Measurements from ENCODE around the gene SPINT3. TPM values are rescaled to one million over a fixed set of nuclear protein-coding genes. Genes with fewer than 3 reads are reported as not detected.

The SPINT3 gene

GRCh38 chr20:45470262-45470931, 45.0 kb downstream of the SPINT3 start:
- Histone ChIP-seq H3K4me1 (ENCODE audit: control insufficient read depth, insufficient read depth, low read length) (no peaks in the 10 kb centered on the region), H3K4me2 (ENCODE audit: low read length) (peak overlapping the region; percentile 74), H3K9me3 (replicated peaks; ENCODE audit: low read length) (no peaks in the 10 kb centered on the region), H3K4me3 (ENCODE audit: low read length) (peak overlapping the region; percentile 42), H3K27me3 (ENCODE audit: control insufficient read depth, insufficient read depth, low read length) (peaks cover 66% of the 10 kb centered on the region), H3K36me3 (ENCODE audit: insufficient read depth, low read length) (no peaks in the 10 kb centered on the region), H3K9ac (ENCODE audit: low read depth, low read length) (no peak overlapping the region)

DNA sequence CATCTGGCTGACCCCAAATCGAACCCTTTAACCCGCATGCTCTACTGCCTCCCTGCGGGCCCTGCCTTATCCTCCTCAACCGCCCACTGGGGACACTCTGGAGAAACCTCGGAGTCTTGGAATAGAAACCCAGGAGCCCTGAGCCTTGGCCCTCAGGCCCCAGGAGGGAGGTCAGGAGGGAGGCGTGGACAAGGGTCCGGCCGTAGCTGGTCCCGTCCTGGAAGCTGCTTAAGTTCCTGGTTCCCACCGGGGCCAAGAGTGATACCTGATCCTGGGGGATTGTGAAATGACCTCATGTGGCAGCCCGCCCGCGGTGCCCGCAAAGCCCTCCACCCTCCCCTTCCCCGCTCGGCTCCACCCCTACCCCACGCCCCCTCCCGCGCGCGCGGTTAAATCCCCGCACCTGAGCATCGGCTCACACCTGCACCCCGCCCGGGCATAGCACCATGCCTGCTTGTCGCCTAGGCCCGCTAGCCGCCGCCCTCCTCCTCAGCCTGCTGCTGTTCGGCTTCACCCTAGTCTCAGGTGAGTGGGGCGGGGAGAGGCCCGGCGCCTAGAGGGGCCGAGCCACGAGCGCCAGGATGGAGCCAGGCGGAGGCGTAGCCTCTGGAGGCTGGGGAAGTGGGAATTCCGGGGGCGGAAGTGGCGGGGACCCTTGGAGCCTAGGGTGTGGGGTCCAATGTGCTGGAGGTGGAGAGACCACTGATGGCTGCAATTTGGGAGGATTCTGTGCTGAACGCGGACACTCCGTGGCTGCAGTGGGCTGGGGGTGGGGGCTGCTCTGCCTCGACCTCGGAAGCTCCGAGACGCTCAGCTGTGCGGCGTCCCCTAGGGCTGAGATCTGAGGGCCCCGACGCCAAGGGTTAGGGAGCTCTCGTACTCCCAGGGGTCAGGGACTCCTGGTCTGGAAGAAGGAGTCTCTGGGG, 45.8 kb downstream of the SPINT3 start, which contains the start of gene WFDC2:
TSS of gene WFDC2 (plus strand) at position 418 of the 926 bp plus-strand sequence. CDS start at position 447, 29 bp downstream.
- H3K9ac ChIP-seq (ENCODE audit: low read depth, low read length) = no peak within 1 kb of the TSS
- H3K4me3 ChIP-seq (ENCODE audit: low read length) = peak within 1 kb of the TSS; percentile 42
- peak within 1 kb of the TSS; percentile 74 for H3K4me2 ChIP-seq (ENCODE audit: low read length)

DNA sequence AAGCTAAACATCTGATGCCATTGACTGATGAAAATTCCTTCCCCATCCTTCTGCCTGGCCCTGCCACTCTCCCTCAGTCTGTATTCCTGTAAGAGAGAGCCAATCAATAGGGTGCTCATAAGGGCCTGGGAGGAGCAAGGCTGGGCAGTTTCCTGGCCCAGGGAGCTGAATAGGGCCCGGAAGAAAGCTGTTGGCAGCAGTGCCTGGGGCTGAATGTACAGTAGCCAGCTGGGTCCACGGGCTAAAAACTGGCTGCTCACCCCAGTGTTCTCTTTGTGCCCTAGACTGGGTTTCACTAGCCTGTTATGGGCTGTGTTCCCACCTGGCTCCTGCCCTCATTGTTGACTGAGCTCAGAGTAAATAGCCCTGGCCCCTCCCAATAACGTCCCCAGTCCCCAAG, 47.6 kb downstream of the SPINT3 start:
- Histone ChIP-seq H3K27me3 (ENCODE audit: control insufficient read depth, insufficient read depth, low read length) (peaks cover 86% of the 10 kb centered on the region), H3K9me3 (replicated peaks; ENCODE audit: low read length) (no peaks in the 10 kb centered on the region), H3K4me2 (ENCODE audit: low read length) (no peak overlapping the region), H3K4me3 (ENCODE audit: low read length) (no peak overlapping the region), H3K9ac (ENCODE audit: low read depth, low read length) (no peak overlapping the region), H3K4me1 (ENCODE audit: control insufficient read depth, insufficient read depth, low read length) (no peaks in the 10 kb centered on the region), H3K36me3 (ENCODE audit: insufficient read depth, low read length) (no peaks in the 10 kb centered on the region)

More for the DNA sequence above, 45.8 kb downstream of the SPINT3 start, which contains the start of gene WFDC2:
- Histone ChIP-seq H3K27me3 (ENCODE audit: control insufficient read depth, insufficient read depth, low read length) (peaks cover 74% of the 10 kb centered on the region), H3K9me3 (replicated peaks; ENCODE audit: low read length) (no peaks in the 10 kb centered on the region), H3K4me1 (ENCODE audit: control insufficient read depth, insufficient read depth, low read length) (no peaks in the 10 kb centered on the region), H3K36me3 (ENCODE audit: insufficient read depth, low read length) (no peaks in the 10 kb centered on the region)

GRCh38 chr20:45467172-45467571, 48.2 kb downstream of the SPINT3 start:
- Histone ChIP-seq H3K4me2 (ENCODE audit: low read length) (no peak overlapping the region), H3K36me3 (ENCODE audit: insufficient read depth, low read length) (no peaks in the 10 kb centered on the region), H3K9ac (ENCODE audit: low read depth, low read length) (no peak overlapping the region), H3K4me3 (ENCODE audit: low read length) (no peak overlapping the region), H3K4me1 (ENCODE audit: control insufficient read depth, insufficient read depth, low read length) (no peaks in the 10 kb centered on the region), H3K27me3 (ENCODE audit: control insufficient read depth, insufficient read depth, low read length) (peaks cover 93% of the 10 kb centered on the region), H3K9me3 (replicated peaks; ENCODE audit: low read length) (no peaks in the 10 kb centered on the region)

DNA sequence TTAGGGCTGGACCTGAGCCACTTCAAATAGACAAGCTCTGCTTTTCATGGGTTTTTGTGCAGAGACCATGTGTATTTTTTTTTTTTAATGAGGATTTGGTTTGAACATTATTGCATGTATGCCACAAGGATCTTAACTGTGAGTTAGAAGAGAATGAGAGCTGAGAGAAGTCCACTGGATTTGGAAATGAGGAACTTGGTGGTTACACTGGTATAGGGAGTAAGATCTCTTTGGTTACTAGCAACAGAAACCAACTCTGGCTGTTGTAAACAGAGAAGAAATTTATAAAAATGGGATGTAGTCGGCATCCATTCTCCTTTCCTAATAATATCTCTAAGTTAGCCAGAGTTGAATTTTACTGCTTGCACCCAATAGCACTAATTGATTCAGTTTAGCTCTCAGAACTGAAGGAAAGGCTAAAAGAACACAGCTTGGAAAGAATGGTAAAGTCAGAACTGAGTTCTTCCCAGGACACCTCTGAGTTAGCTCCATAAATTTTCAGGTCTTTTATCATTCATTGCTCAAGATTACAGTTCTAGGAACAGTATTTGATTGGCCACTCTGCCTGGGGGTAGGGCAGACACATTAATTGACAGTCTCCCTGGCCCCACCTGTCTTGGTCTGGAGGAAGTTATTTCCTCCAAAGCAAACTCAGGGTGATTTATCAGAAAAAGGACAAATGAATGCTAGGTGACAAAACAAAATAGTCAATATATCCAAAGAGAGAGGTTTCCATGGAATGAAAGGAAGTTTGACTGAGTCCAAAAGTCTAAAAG, 49.7 kb downstream of the SPINT3 start:
- no peaks in the 10 kb centered on the region for H3K36me3 ChIP-seq (ENCODE audit: insufficient read depth, low read length)
- H3K4me1 ChIP-seq (ENCODE audit: control insufficient read depth, insufficient read depth, low read length) = no peaks in the 10 kb centered on the region
- no peaks in the 10 kb centered on the region for H3K9me3 ChIP-seq (replicated peaks; ENCODE audit: low read length)
- no peak overlapping the region for H3K4me2 ChIP-seq (ENCODE audit: low read length)
- peaks cover 92% of the 10 kb centered on the region for H3K27me3 ChIP-seq (ENCODE audit: control insufficient read depth, insufficient read depth, low read length)
- no peak overlapping the region for H3K9ac ChIP-seq (ENCODE audit: low read depth, low read length)
- no peak overlapping the region for H3K4me3 ChIP-seq (ENCODE audit: low read length)

- H3K9me3 ChIP-seq (replicated peaks; ENCODE audit: low read length) = no peaks in the 10 kb centered on the region
- H3K27me3 ChIP-seq (ENCODE audit: control insufficient read depth, insufficient read depth, low read length) = peaks cover 91% of the 10 kb centered on the region
- H3K9ac ChIP-seq (ENCODE audit: low read depth, low read length) = no peak overlapping the region
- no peaks in the 10 kb centered on the region for H3K36me3 ChIP-seq (ENCODE audit: insufficient read depth, low read length)
- no peaks in the 10 kb centered on the region for H3K4me1 ChIP-seq (ENCODE audit: control insufficient read depth, insufficient read depth, low read length)
- no peak overlapping the region for H3K4me3 ChIP-seq (ENCODE audit: low read length)
- no peak overlapping the region for H3K4me2 ChIP-seq (ENCODE audit: low read length)
These were observed 51.7 kb downstream of the SPINT3 start for GRCh38 chr20:45463709-45464108.

GRCh38 chr20:45462711-45463509, 52.5 kb downstream of the SPINT3 start:
- H3K4me3 ChIP-seq (ENCODE audit: low read length) = no peak overlapping the region
- H3K4me1 ChIP-seq (ENCODE audit: control insufficient read depth, insufficient read depth, low read length) = no peaks in the 10 kb centered on the region
- H3K9ac ChIP-seq (ENCODE audit: low read depth, low read length) = no peak overlapping the region
- H3K4me2 ChIP-seq (ENCODE audit: low read length) = no peak overlapping the region
- no peaks in the 10 kb centered on the region for H3K36me3 ChIP-seq (ENCODE audit: insufficient read depth, low read length)
- H3K9me3 ChIP-seq (replicated peaks; ENCODE audit: low read length) = no peaks in the 10 kb centered on the region
- H3K27me3 ChIP-seq (ENCODE audit: control insufficient read depth, insufficient read depth, low read length) = peaks cover 89% of the 10 kb centered on the region

Small RNA genes lying within 50 kb of the gene (small RNA-seq; reads per million reads assigned to genes)
- not detected for gene AL031663.1
- gene HSPD1P21 = not detected
- gene RNA5SP485 = not detected

All from skeletal muscle satellite cell (primary cell).